SU-DHL-6 (cell line): ENCODE data around the gene RNF123.
"Not testable (repeated sequence)": the region's sequence is repeated elsewhere in the genome, so short reads cannot be mapped to it uniquely, and the experiment has no call there.

ENCODE experiments used
- H2AFZ ChIP-seq: fragments of 200-600 bp; sonication (generic); 2 replicates; pipeline ENCODE4 v1.6.1; 2014; ENCODE audit warnings: low read depth, mild to moderate bottlenecking, moderate library complexity, mixed read lengths, antibody characterized with exemption, low read length; ENCODE audit not compliant: severe bottlenecking
- H3F3A ChIP-seq: fragments of 200-600 bp; shearing (Covaris generic); 2 replicates; pipeline ENCODE4 v1.6.0; 2016; ENCODE audit warnings: antibody characterized with exemption, mild to moderate bottlenecking; ENCODE audit not compliant: insufficient read depth
- H3K27ac ChIP-seq: fragments of 200-600 bp; sonication (generic); 2 replicates; pipeline ENCODE4 v1.5.1; 2016; ENCODE audit warnings: low read depth, mild to moderate bottlenecking, low read length, moderate library complexity, mixed read lengths
- H3K27me3 ChIP-seq: fragments of 200-600 bp; sonication (generic), shearing (Covaris generic); 2 replicates; pipeline ENCODE4 v1.6.0; 2014; ENCODE audit warnings: mild to moderate bottlenecking, low read length
- H3K36me3 ChIP-seq: fragments of 200-600 bp; sonication (generic); 2 replicates; pipeline ENCODE4 v1.6.1; 2014; ENCODE audit warnings: mild to moderate bottlenecking, low read length, mixed read lengths
- H3K4me2 ChIP-seq: fragments of 300-600, 200-600 bp; shearing (Covaris generic), sonication (generic); 2 replicates; pipeline ENCODE4 v1.6.0; 2014; ENCODE audit warnings: low read length, low read depth, mild to moderate bottlenecking; ENCODE audit not compliant: poor library complexity, severe bottlenecking
- H3K4me3 ChIP-seq: fragments of 200-600 bp; sonication (generic); 2 replicates; pipeline ENCODE4 v1.5.1; 2014; ENCODE audit warnings: antibody characterized with exemption, low read length, mild to moderate bottlenecking, mixed read lengths; ENCODE audit not compliant: insufficient read depth, poor library complexity, severe bottlenecking
- H3K79me2 ChIP-seq: fragments of 200-600 bp; sonication (generic); 2 replicates; pipeline ENCODE4 v1.6.1; 2014; ENCODE audit warnings: mild to moderate bottlenecking, low read length, moderate library complexity; ENCODE audit not compliant: insufficient read depth
- H3K9ac ChIP-seq: fragments of 200-600 bp; sonication (generic); 2 replicates; pipeline ENCODE4 v1.7.0; 2014; ENCODE audit warnings: mild to moderate bottlenecking, low read length
- H3K9me2 ChIP-seq: fragments of 200-600 bp; sonication (generic); replicated peaks from 2 replicates; pipeline ENCODE4 v1.6.1; 2014; ENCODE audit warnings: low read length; ENCODE audit not compliant: insufficient read depth
- H3K9me3 ChIP-seq: fragments of 200-600 bp; sonication (generic); 2 replicates; pipeline ENCODE4 v1.6.1; 2014; ENCODE audit warnings: low read length, mixed read lengths; ENCODE audit not compliant: insufficient read depth
- H4K20me1 ChIP-seq: fragments of 200-600 bp; sonication (generic); 2 replicates; pipeline ENCODE4 v1.6.1; 2014; ENCODE audit warnings: low read depth, mild to moderate bottlenecking, antibody characterized with exemption, low read length, moderate library complexity, mixed read lengths
- EZH2phosphoT487 ChIP-seq: fragments of 200-600 bp; sonication (generic), shearing (Covaris generic); conservative IDR thresholded peaks from 2 replicates; pipeline ENCODE4 v1.6.1; 2018; ENCODE audit warnings: mild to moderate bottlenecking, antibody characterized with exemption, low read length, moderate library complexity, mixed read lengths
- TF ChIP-seq, protein P1 (sequence below): fragments of 200-600 bp; sonication (generic); IDR thresholded peaks from one replicate; pipeline ENCODE4 v1.5.1; 2017; ENCODE audit warnings: antibody characterized with exemption, mild to moderate bottlenecking, low read length, moderate library complexity; ENCODE audit not compliant: insufficient read depth, poor library complexity, severe bottlenecking

RNF123 gene

DNA sequence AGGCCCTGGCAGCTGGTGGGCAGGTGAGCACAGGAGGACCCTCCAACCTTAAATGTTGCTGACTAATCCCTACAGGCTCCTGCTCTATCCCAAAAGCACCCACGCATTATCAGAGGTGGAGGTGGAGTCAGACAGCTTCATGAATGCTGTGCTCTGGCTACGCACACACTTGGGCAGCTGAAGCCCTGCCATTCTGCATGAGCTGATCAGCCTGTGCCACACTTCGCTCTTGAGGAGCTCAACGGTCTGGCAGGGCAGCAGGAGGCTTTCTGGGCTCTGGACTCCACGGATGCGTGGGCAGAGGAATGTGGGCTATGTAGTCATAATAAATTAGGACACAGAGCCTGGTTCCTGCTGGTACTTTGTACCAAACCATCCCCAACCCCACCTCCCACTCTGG lies 6.2 kb upstream of the RNF123 start:
- no peak overlapping the region for H3K4me2 ChIP-seq
- TF ChIP-seq, protein P1, sequence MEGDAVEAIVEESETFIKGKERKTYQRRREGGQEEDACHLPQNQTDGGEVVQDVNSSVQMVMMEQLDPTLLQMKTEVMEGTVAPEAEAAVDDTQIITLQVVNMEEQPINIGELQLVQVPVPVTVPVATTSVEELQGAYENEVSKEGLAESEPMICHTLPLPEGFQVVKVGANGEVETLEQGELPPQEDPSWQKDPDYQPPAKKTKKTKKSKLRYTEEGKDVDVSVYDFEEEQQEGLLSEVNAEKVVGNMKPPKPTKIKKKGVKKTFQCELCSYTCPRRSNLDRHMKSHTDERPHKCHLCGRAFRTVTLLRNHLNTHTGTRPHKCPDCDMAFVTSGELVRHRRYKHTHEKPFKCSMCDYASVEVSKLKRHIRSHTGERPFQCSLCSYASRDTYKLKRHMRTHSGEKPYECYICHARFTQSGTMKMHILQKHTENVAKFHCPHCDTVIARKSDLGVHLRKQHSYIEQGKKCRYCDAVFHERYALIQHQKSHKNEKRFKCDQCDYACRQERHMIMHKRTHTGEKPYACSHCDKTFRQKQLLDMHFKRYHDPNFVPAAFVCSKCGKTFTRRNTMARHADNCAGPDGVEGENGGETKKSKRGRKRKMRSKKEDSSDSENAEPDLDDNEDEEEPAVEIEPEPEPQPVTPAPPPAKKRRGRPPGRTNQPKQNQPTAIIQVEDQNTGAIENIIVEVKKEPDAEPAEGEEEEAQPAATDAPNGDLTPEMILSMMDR: no peak
- TF ChIP-seq EZH2phosphoT487: no peak
- H3K9me2 ChIP-seq: no peaks in the 10 kb centered on the region
- no peak overlapping the region for H3K9ac ChIP-seq
- H3F3A ChIP-seq: no peaks in the 10 kb centered on the region
- no peak overlapping the region for H3K27ac ChIP-seq
- H2AFZ ChIP-seq: no peak overlapping the region
- H3K9me3 ChIP-seq: no peaks in the 10 kb centered on the region
- H3K27me3 ChIP-seq: no peaks in the 10 kb centered on the region
- H3K79me2 ChIP-seq: no peaks in the 10 kb centered on the region
- H3K36me3 ChIP-seq: no peaks in the 10 kb centered on the region
- H3K4me3 ChIP-seq: no peak overlapping the region
- H4K20me1 ChIP-seq: no peaks in the 10 kb centered on the region

DNA sequence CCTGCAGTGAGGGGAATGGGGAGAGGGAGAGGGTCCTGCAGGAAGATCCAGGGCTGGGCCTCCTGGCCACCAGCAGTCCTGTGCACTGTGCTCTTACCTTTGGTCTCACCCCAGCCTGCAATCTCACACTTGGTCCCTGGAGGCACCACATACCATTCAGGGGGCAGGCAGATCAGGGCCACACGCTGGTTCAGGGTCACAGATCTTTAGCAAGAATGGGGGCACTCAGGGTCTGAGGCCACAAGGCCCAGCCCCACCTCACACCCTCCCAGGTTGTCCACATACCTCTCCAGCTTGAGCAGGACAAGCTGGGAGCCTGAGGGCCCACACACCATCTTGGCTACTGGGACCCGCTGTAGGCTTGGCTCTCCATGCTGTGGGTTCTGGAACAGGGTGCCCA lies 4.9 kb upstream of the RNF123 start:
- not testable (repeated sequence) for H4K20me1 ChIP-seq, H2AFZ ChIP-seq, H3K36me3 ChIP-seq, H3K79me2 ChIP-seq, H3K27ac ChIP-seq, H3K9me2 ChIP-seq, H3K4me3 ChIP-seq, H3K9me3 ChIP-seq, H3F3A ChIP-seq, H3K9ac ChIP-seq, H3K27me3 ChIP-seq, H3K4me2 ChIP-seq

DNA sequence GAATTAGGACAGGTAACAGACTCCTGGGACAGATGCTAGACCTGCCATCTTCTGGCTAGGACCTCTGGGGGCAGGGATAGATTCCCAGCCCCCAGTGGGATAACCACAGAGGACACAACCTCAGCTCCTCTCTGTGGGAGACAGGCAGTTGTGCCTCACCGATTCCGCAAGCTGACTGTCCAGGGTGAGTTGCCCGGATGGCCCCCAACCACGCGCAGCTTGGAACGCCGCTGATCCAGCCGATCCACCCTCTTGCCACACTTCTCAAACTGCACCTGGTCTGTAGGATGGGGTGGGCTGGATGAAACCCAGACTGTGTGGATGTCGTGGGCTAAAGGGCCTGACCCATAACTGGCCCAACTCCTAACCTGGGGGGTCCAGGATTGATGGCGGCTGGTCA lies 4.3 kb upstream of the RNF123 start:
- not testable (repeated sequence) for H3K36me3 ChIP-seq, H3K27me3 ChIP-seq, H3K9me2 ChIP-seq, H3K9me3 ChIP-seq, H2AFZ ChIP-seq, H3K4me2 ChIP-seq, H3K9ac ChIP-seq, H3K27ac ChIP-seq, H3K79me2 ChIP-seq, H3K4me3 ChIP-seq, H3F3A ChIP-seq, H4K20me1 ChIP-seq

DNA sequence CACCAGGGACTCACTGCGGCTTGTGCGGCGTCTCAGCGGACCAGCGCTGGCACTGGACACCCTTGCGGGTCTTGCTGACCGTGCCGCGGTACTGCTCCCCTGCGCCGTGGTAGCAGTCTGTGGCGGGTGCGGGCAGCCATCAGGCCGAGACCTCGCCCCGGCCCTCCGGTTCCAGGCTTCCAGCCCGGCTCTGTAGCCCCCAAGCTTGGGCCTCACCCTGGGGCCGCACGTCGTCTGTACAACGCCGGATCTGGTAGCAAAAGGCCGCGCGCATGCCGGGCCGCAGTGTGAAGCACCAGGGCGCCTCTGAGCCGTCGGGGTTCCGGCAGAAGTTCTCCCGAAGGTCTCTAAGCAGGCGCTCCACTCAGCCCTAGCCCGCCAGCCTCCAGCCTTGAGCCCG lies 3.5 kb upstream of the RNF123 start:
- H4K20me1 ChIP-seq, H3K4me2 ChIP-seq, H3K9me2 ChIP-seq, H3K36me3 ChIP-seq, H2AFZ ChIP-seq, H3K9me3 ChIP-seq, H3K79me2 ChIP-seq, H3K4me3 ChIP-seq, H3F3A ChIP-seq, H3K27ac ChIP-seq, H3K9ac ChIP-seq, H3K27me3 ChIP-seq: not testable (repeated sequence)

DNA sequence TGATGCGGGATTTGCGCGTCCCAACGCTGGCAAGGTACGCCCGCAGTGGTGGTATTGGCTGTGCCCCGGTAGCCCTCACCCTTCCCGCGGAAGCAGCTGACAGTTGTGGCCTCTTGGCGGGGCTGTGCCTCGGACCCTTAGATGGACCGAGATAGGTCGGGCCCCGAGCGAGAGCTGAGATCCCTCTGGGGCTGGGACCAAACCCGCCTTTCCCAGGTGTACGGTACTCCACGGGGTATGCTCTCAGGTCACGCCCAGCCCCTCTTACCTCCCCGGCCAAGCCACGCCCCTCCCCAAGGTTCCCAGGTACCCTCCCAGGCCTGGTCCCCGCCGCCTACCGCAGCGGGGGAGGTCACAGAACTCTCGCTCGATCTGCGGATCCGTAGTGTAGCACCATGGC lies 3.0 kb upstream of the RNF123 start:
- not testable (repeated sequence) for H3K79me2 ChIP-seq, H3K27me3 ChIP-seq, H3K4me3 ChIP-seq, H3F3A ChIP-seq, H3K36me3 ChIP-seq, H2AFZ ChIP-seq, H3K27ac ChIP-seq, H3K9me3 ChIP-seq, H3K4me2 ChIP-seq, H4K20me1 ChIP-seq, H3K9me2 ChIP-seq, H3K9ac ChIP-seq

DNA sequence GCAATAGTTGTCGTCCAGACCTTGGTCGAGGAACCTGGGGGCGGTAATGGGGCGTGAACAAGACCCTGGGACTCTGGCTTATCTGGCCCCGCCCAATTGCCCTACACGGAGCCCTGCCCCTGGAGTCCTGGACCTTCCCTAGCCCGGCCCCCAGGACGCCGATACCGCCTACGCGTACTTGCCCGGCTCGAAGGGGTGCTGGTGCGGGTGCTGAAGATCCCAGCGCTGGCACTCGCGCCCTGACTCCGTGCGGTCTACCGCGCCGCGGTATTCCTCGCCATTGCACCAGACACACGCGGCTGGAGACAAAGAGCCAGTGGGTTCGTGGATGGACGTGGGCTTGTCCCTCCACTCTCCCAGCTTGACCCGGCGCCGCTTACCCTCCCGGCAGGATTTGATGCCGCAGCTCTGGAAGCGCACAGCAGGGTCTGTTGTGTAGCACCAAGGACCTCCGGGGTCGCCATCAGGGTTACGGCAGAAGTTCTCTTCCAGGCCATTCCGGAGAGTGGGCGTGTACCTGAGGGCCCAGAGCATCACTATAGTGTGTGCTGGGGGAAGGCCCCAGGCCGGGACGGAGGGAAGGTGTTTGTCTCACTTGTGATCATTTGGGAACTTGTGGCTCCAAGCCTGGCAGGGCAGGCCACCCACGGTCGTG lies 2.5 kb upstream of the RNF123 start:
- not testable (repeated sequence) for H3F3A ChIP-seq, H3K9me3 ChIP-seq, H4K20me1 ChIP-seq, H3K27me3 ChIP-seq, H3K4me3 ChIP-seq, H3K79me2 ChIP-seq, H3K9me2 ChIP-seq, H3K4me2 ChIP-seq, H3K9ac ChIP-seq, H3K36me3 ChIP-seq, H2AFZ ChIP-seq, H3K27ac ChIP-seq

DNA sequence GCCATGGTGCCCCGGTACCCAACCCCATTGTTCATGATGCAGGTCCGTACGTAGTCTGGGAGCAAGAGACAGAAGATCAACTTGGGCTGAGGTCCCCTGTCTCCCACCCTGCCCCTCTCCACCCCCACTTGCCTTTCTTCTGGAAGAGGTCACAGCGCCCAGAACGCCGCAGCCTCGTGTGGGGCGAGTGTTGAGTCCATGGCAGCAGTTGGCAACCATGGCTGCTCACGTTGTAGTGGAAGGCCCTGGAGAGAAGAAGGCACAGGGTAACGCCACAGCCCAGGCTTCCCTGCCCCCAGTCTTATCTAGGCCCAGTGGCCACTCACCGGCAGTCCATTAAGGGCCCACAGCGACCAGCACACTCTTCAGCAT lies 1.9 kb upstream of the RNF123 start:
- not testable (repeated sequence) for H2AFZ ChIP-seq, H3K9ac ChIP-seq, H4K20me1 ChIP-seq, H3K36me3 ChIP-seq, H3K27me3 ChIP-seq, H3K4me2 ChIP-seq, H3K4me3 ChIP-seq, H3K9me3 ChIP-seq, H3K9me2 ChIP-seq, H3K79me2 ChIP-seq, H3F3A ChIP-seq, H3K27ac ChIP-seq
